Fibroblast of lung (primary cell): ENCODE data around the gene CEMP1.

Experiments used
- EZH2 ChIP-seq: IDR thresholded peaks from 2 replicates; pipeline ENCODE4 v1.5.1; 2012; ENCODE audit warnings: low read length, control low read depth, mild to moderate bottlenecking; ENCODE audit errors: missing control alignments
- TF ChIP-seq, protein P1 (sequence below), 2 donors: IDR thresholded peaks in 1 of 2; conservative IDR thresholded peaks in 1 of 2; 1 replicate in 1 of 2; 2 replicates in 1 of 2; pipeline ENCODE4 v1.5.1; 2011 to 2012; ENCODE audit warnings: low read length in 2 of 2, control low read depth in 1 of 2, inconsistent platforms in 1 of 2, low read depth in 1 of 2, mild to moderate bottlenecking in 1 of 2

DNA sequence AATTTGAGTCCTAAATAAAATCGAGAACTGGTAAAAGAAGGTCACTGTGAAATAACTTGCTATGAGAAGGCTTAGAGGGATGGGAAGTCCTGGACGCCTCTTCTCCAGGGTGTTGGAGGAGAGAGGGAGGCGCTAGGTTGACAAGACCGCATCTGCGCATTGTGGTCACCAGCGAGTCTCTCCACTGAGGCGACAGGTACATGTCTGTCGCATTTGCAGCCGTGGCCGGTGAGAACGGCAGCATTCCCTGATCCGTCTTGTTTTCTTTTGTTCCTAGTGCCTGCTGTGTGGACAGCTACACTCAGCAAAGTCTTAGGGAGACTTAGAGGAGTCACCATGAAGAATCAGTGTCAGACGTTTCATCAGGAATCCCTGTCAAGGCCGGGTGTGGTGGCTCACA is 25.5 kb downstream of the CEMP1 start:
- TF ChIP-seq, protein P1, sequence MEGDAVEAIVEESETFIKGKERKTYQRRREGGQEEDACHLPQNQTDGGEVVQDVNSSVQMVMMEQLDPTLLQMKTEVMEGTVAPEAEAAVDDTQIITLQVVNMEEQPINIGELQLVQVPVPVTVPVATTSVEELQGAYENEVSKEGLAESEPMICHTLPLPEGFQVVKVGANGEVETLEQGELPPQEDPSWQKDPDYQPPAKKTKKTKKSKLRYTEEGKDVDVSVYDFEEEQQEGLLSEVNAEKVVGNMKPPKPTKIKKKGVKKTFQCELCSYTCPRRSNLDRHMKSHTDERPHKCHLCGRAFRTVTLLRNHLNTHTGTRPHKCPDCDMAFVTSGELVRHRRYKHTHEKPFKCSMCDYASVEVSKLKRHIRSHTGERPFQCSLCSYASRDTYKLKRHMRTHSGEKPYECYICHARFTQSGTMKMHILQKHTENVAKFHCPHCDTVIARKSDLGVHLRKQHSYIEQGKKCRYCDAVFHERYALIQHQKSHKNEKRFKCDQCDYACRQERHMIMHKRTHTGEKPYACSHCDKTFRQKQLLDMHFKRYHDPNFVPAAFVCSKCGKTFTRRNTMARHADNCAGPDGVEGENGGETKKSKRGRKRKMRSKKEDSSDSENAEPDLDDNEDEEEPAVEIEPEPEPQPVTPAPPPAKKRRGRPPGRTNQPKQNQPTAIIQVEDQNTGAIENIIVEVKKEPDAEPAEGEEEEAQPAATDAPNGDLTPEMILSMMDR (conservative IDR thresholded peaks at IDR 0.05 in 1 of 2, IDR thresholded peaks at IDR 0.05 in 1 of 2; ENCODE audit: low read depth in 1 of 2, low read length in 2 of 2) = no peak
- TF ChIP-seq EZH2 = no peak
